B cell (primary cell): ENCODE data around the gene FILIP1. TPM values are rescaled to one million over a fixed set of nuclear protein-coding genes. Genes with fewer than 3 reads are reported as not detected.

Experiments used
- ATAC-seq: fragments of 200-7000 bp; cut with Tn5 transposase; one replicate; pipeline ENCODE4 v1.10.0; 2021; ENCODE audit warnings: low read depth, mild to moderate bottlenecking, moderate number of reproducible peaks, moderate library complexity
- CTCF ChIA-PET: fragments of 350-600 bp; sonication (Branson Sonifier 250); formaldehyde crosslinking; loops from one replicate; lab custom pipeline; 2021; ENCODE audit warnings: antibody characterized with exemption, inconsistent platforms; lab: Charles Lee
- POLR2A ChIA-PET: fragments of 350-600 bp; sonication (Branson Sonifier 250); formaldehyde crosslinking; loops from one replicate; lab custom pipeline; 2021; ENCODE audit warnings: antibody characterized with exemption; lab: Charles Lee
- DNase-seq: peaks from one replicate; pipeline ENCODE4 v3.0.0; 2013
- H2AFZ ChIP-seq: 2 replicates; pipeline ENCODE4 v1.6.1; 2012; ENCODE audit warnings: mild to moderate bottlenecking, low read depth, low read length; ENCODE audit not compliant: insufficient read depth, poor library complexity, severe bottlenecking
- H3K27ac ChIP-seq, 2 donors: 1 replicate in 1 of 2; 2 replicates in 1 of 2; pipeline ENCODE4 v1.5.1; 2012 to 2013; ENCODE audit warnings: low read length in 2 of 2, mild to moderate bottlenecking in 2 of 2, moderate library complexity in 1 of 2
- H3K27me3 ChIP-seq, 4 experiments: fragments of 200-600 bp in 1 of 4; sonication (generic) in 1 of 4; replicated peaks in 1 of 4; 1 replicate in 2 of 4; 2 replicates in 2 of 4; pipeline versions ENCODE4 v1.6.1 to v1.7.0; 2013 to 2016; ENCODE audit warnings: low read length in 3 of 4, mild to moderate bottlenecking in 2 of 4, mixed read lengths in 1 of 4, moderate library complexity in 1 of 4; ENCODE audit not compliant: insufficient read depth in 4 of 4, control insufficient read depth in 3 of 4; ENCODE audit errors: control extremely low read depth in 1 of 4
- H3K36me3 ChIP-seq, 2 experiments: replicated peaks in 1 of 2; 1 replicate in 1 of 2; 2 replicates in 1 of 2; pipeline versions ENCODE4 v1.6.1 to v1.7.1; 2013; ENCODE audit warnings: low read length in 1 of 2; ENCODE audit not compliant: insufficient read depth in 2 of 2, control insufficient read depth in 1 of 2; ENCODE audit errors: control extremely low read depth in 1 of 2, extremely low read depth in 1 of 2
- H3K4me1 ChIP-seq, 2 donors: fragments of 200-600 bp in 1 of 2; sonication (generic) in 1 of 2; 1 replicate in 1 of 2; 2 replicates in 1 of 2; pipeline versions ENCODE4 v1.5.1 to v1.6.1; 2013 to 2017; ENCODE audit warnings: low read length in 2 of 2; ENCODE audit not compliant: control insufficient read depth in 2 of 2, insufficient read depth in 2 of 2
- H3K4me2 ChIP-seq: replicated peaks from 2 replicates; pipeline ENCODE3; 2012; ENCODE audit warnings: mild to moderate bottlenecking, low read depth, low read length; ENCODE audit not compliant: poor library complexity, severe bottlenecking
- H3K4me3 ChIP-seq, 5 experiments: fragments of 200-600 bp in 1 of 5; sonication (generic) in 1 of 5; 1 replicate in 3 of 5; 2 replicates in 2 of 5; pipeline versions ENCODE4 v1.5.1 to v1.7.0; 2011 to 2016; ENCODE audit warnings: low read length in 4 of 5, mild to moderate bottlenecking in 4 of 5, low read depth in 2 of 5, control low read depth in 1 of 5, moderate library complexity in 1 of 5; ENCODE audit not compliant: insufficient read depth in 1 of 5; ENCODE audit errors: control extremely low read depth in 1 of 5, extremely low read depth in 1 of 5
- H3K79me2 ChIP-seq: fragments of 200-600 bp; sonication (generic); one replicate; pipeline ENCODE4 v1.6.0; 2016; ENCODE audit warnings: low read length; ENCODE audit not compliant: control insufficient read depth, insufficient read depth
- H3K9ac ChIP-seq: fragments of 200-600 bp; sonication (generic); 2 replicates; pipeline ENCODE4 v1.6.1; 2017; ENCODE audit warnings: mild to moderate bottlenecking, low read length, moderate library complexity
- H3K9me3 ChIP-seq, 3 donors: one replicate each; pipeline versions ENCODE4 v1.6.1 to v1.7.1; 2013; ENCODE audit warnings: low read length in 2 of 3; ENCODE audit not compliant: control insufficient read depth in 2 of 3, insufficient read depth in 1 of 3; ENCODE audit errors: control extremely low read depth in 1 of 3
- H4K20me1 ChIP-seq: 2 replicates; pipeline ENCODE4 v1.6.0; 2012; ENCODE audit warnings: mild to moderate bottlenecking, low read length; ENCODE audit not compliant: insufficient read depth, control insufficient read depth, poor library complexity, severe bottlenecking
- H3K27ac Mint-ChIP-seq: one replicate; pipeline ENCODE4 v1.8.0; 2021; ENCODE audit warnings: mixed read lengths
- H3K27me3 Mint-ChIP-seq: one replicate; pipeline ENCODE4 v1.8.0; 2021; ENCODE audit warnings: mixed read lengths
- H3K4me1 Mint-ChIP-seq: one replicate; pipeline ENCODE4 v1.8.0; 2021; ENCODE audit warnings: mixed read lengths
- H3K4me3 Mint-ChIP-seq: one replicate; pipeline ENCODE4 v1.8.0; 2021; ENCODE audit warnings: mixed read lengths
- H3K9me3 Mint-ChIP-seq: one replicate; pipeline ENCODE4 v1.8.0; 2022; ENCODE audit warnings: mixed read lengths; ENCODE audit not compliant: insufficient read depth
- EZH2 ChIP-seq: IDR thresholded peaks from 2 replicates; pipeline ENCODE4 v1.6.1; 2012; ENCODE audit warnings: borderline replicate concordance, low read depth, mild to moderate bottlenecking, moderate library complexity, low read length; ENCODE audit not compliant: insufficient read depth, poor library complexity, severe bottlenecking
- WGBS: methylation state at CpG from one replicate; pipeline ENCODE4 v1.1.5; 2013; ENCODE audit warnings: missing lambda C conversion rate; ENCODE audit not compliant: insufficient coverage; 5-methylcytosine and 5-hydroxymethylcytosine counted together
- intact Hi-C: fragments of 100-400 bp; cut with micrococcal nuclease; formaldehyde crosslinking; loops from one replicate; pipeline ENCODE4 v1.10.0; 2022
- polyA plus RNA-seq: library from polyadenylated mRNA; depleted of rRNA; stranded (reverse); fragments of >200 nt; gene quantifications from 2 replicates; pipeline ENCODE4 v1.2.3, GENCODE V29; 2012
- total RNA-seq, 2 donors: library from RNA; stranded (reverse); fragments of 120-200 nt in 1 of 2; gene quantifications; 1 replicate in 1 of 2; 2 replicates in 1 of 2; pipeline versions ENCODE4 v1.2.3 to v1.2.4, GENCODE V29; 2013 to 2022
- TF ChIP-seq, protein P1 (sequence below): fragments of 200-600 bp; IDR thresholded peaks from one replicate; pipeline ENCODE4 v1.8.0; 2022; ENCODE audit warnings: antibody characterized with exemption, mild to moderate bottlenecking

The FILIP1 gene
- total and polyA plus RNA-seq, 2 donors (not counting 1 experiment from before 2014, with no cell fraction given), result not detected

DNA sequence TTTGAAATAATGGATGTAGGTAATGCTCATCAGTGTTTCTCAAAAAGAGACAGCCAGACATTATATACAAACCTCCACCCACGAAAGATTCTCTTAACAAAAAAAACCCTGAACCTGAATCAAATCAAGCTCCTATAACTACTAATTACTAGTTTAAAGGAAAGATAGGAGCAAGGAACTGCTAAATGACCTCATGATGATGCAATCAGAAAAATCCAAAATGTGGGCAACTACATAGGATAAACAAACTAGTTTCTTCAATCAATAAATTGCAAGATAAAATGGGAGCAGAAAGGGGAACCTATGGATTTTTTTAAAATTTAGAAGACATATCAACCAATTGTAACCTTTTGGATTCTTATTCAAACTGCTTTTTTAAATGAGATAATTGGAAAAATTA, 165.8 kb downstream of the FILIP1 start:
- Histone ChIP-seq H3K4me3 (no peak overlapping the region), H3K4me1 (no peaks in the 10 kb centered on the region), H3K4me2 (no peak overlapping the region), H2AFZ (no peak overlapping the region), H3K27me3 (peaks cover 0 to 3% (median 1%) of the 10 kb centered on the region in 4 experiments), H3K79me2 (no peaks in the 10 kb centered on the region), H3K36me3 (no peaks in the 10 kb centered on the region), H4K20me1 (no peaks in the 10 kb centered on the region), H3K9ac (no peak overlapping the region), H3K27ac (no peak overlapping the region), H3K9me3 (no peaks in the 10 kb centered on the region)
- Mint-ChIP-seq H3K27ac (no peak overlapping the region), H3K9me3 (no peaks in the 10 kb centered on the region), H3K4me3 (no peak overlapping the region), H3K4me1 (no peaks in the 10 kb centered on the region), H3K27me3 (peaks cover 28% of the 10 kb centered on the region)
- WGBS, result no CpG with 5 or more reads among the region's 1 CpG
- no peak for DNase-seq
- no peak for ATAC-seq
- intact Hi-C loops, result no loop called here
- POLR2A ChIA-PET, result no interaction called here
- CTCF ChIA-PET, result interaction anchor here (0.6 kb wide), 1 partner anchor 118 kb away, joined by 3 read pairs; no protein-coding TSS in a partner anchor
- TF ChIP-seq EZH2, result no peak
- TF ChIP-seq, protein P1, sequence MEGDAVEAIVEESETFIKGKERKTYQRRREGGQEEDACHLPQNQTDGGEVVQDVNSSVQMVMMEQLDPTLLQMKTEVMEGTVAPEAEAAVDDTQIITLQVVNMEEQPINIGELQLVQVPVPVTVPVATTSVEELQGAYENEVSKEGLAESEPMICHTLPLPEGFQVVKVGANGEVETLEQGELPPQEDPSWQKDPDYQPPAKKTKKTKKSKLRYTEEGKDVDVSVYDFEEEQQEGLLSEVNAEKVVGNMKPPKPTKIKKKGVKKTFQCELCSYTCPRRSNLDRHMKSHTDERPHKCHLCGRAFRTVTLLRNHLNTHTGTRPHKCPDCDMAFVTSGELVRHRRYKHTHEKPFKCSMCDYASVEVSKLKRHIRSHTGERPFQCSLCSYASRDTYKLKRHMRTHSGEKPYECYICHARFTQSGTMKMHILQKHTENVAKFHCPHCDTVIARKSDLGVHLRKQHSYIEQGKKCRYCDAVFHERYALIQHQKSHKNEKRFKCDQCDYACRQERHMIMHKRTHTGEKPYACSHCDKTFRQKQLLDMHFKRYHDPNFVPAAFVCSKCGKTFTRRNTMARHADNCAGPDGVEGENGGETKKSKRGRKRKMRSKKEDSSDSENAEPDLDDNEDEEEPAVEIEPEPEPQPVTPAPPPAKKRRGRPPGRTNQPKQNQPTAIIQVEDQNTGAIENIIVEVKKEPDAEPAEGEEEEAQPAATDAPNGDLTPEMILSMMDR, result no peak

DNA sequence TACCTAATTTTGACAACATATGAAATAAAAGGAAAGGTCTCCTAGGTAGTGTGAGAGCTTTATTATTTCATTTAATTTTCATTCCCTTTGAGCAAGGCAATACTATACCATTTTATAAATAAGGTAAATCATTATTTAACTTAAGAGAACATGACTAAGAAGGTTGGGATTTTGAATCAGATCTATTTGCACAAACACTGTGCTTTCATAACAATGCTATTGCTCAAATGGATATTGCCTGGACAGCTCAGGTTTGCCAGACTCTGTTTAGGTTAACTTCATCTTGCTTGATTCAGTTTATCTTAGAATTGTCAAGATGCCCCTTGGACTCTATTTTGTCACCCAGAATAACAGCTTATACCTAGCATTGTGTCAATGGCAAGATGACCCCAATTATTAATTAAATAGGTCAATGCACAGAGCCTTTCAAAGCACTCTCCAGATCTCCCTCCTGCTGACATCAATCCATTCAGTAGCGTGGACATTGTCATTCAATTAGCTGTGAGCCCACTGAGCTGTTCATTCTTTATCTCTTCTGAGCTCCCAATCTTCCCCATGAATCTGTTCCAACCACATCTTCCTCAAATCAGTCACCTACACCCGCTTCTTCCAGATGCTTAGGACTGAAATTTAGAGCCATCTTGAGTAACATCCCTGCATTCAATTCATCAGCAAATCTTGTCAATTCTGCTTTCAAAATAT, 166.9 kb downstream of the FILIP1 start:
- no peak overlapping the region for H3K27ac Mint-ChIP-seq
- Histone ChIP-seq H3K27ac (no peak overlapping the region), H3K27me3 (peaks cover 0 to 4% (median 2%) of the 10 kb centered on the region in 4 experiments), H3K4me2 (no peak overlapping the region), H3K9me3 (no peaks in the 10 kb centered on the region), H2AFZ (no peak overlapping the region), H3K9ac (no peak overlapping the region), H4K20me1 (no peaks in the 10 kb centered on the region), H3K4me1 (no peaks in the 10 kb centered on the region), H3K4me3 (no peak overlapping the region), H3K79me2 (no peaks in the 10 kb centered on the region), H3K36me3 (no peaks in the 10 kb centered on the region)
- ChIA-PET CTCF (no interaction called here), POLR2A (no interaction called here)
- DNase-seq (no peak), ATAC-seq (no peak)
- WGBS, result 74% methylated on average over 2 of the region's 2 CpGs
- TF ChIP-seq, protein P1, result no peak
- TF ChIP-seq EZH2, result no peak
- intact Hi-C loops, result no loop called here
- no peaks in the 10 kb centered on the region for H3K9me3 Mint-ChIP-seq
- H3K4me1 Mint-ChIP-seq, result no peaks in the 10 kb centered on the region
- peaks cover 20% of the 10 kb centered on the region for H3K27me3 Mint-ChIP-seq
- H3K4me3 Mint-ChIP-seq, result no peak overlapping the region
